SK-N-SH (cell line): ENCODE data around the gene CDH13. TPM values are rescaled to one million over a fixed set of nuclear protein-coding genes. Genes with fewer than 3 reads are reported as not detected.

Experiments
- CTCF ChIA-PET: fragments of 300-600, 350-600 bp; formaldehyde crosslinking; extraction: SDS; loops from one replicate; lab custom pipeline; 2021; lab: Yijun Ruan, JAX
- POLR2A ChIA-PET: fragments of 350-600 bp; sonication (Branson Sonifier 250); formaldehyde crosslinking; extraction: SDS; loops from one replicate; lab custom pipeline; 2020; ENCODE audit warnings: antibody characterized with exemption, inconsistent platforms; lab: Yijun Ruan, JAX
- DNase-seq: peaks from one replicate; pipeline ENCODE4 v3.0.0; 2012
- H2AFZ ChIP-seq: fragments of 200-600 bp; sonication (generic); 2 replicates; pipeline ENCODE4 v1.8.1; 2016; ENCODE audit warnings: antibody characterized with exemption, mild to moderate bottlenecking, low read depth
- H3F3A ChIP-seq: fragments of 200-600 bp; sonication (generic); replicated peaks from 2 replicates; pipeline ENCODE3; 2016; ENCODE audit warnings: antibody characterized with exemption, mild to moderate bottlenecking; ENCODE audit not compliant: insufficient read depth
- H3K27ac ChIP-seq, 2 experiments: fragments of 200-500 bp in 1 of 2; fragments of 200-600 bp in 1 of 2; sonication (Bioruptor generic) in 1 of 2; sonication (generic), shearing (Covaris generic) in 1 of 2; 2 replicates each; pipeline versions ENCODE4 v1.5.1 to v1.6.1; 2014 to 2016; ENCODE audit warnings: low read depth in 2 of 2, inconsistent platforms in 1 of 2, low read length in 1 of 2, mild to moderate bottlenecking in 1 of 2, mixed read lengths in 1 of 2
- H3K27me3 ChIP-seq: fragments of 200-600 bp; sonication (generic), shearing (Covaris generic); 2 replicates; pipeline ENCODE4 v1.6.1; 2016; ENCODE audit warnings: mixed run types; ENCODE audit not compliant: insufficient read depth
- H3K36me3 ChIP-seq, 2 experiments: fragments of 200-500 bp in 1 of 2; fragments of 200-600 bp in 1 of 2; sonication (Bioruptor generic) in 1 of 2; sonication (generic) in 1 of 2; replicated peaks in 1 of 2; 2 replicates each; pipeline versions ENCODE3 to v1.5.1; 2014 to 2016; ENCODE audit warnings: low read length in 1 of 2, mild to moderate bottlenecking in 1 of 2; ENCODE audit not compliant: insufficient read depth in 2 of 2, control insufficient read depth in 1 of 2
- H3K4me1 ChIP-seq, 2 experiments: fragments of 200-500 bp in 1 of 2; fragments of 200-600 bp in 1 of 2; sonication (Bioruptor generic) in 1 of 2; sonication (generic), shearing (Covaris generic) in 1 of 2; 2 replicates each; pipeline versions ENCODE4 v1.5.1 to v1.6.1; 2014 to 2016; ENCODE audit warnings: low read depth in 1 of 2, low read length in 1 of 2, mixed run types in 1 of 2; ENCODE audit not compliant: insufficient read depth in 2 of 2, control insufficient read depth in 1 of 2
- H3K4me2 ChIP-seq: fragments of 200-600 bp; sonication (generic), shearing (Covaris generic); 2 replicates; pipeline ENCODE4 v1.6.1; 2017; ENCODE audit warnings: mixed run types
- H3K4me3 ChIP-seq, 2 experiments: fragments of 200-500 bp in 1 of 2; fragments of 200-600 bp in 1 of 2; sonication (Bioruptor generic) in 1 of 2; sonication (generic), shearing (Covaris generic) in 1 of 2; 2 replicates each; pipeline versions ENCODE4 v1.5.1 to v1.8.1; 2014 to 2016; ENCODE audit warnings: low read depth in 2 of 2, inconsistent platforms in 1 of 2, low read length in 1 of 2, mild to moderate bottlenecking in 1 of 2, mixed read lengths in 1 of 2, moderate library complexity in 1 of 2
- H3K79me2 ChIP-seq: fragments of 200-600 bp; sonication (generic); 2 replicates; pipeline ENCODE4 v1.8.1; 2017; ENCODE audit warnings: mild to moderate bottlenecking; ENCODE audit not compliant: insufficient read depth
- H3K9ac ChIP-seq: fragments of 200-600 bp; sonication (generic); 2 replicates; pipeline ENCODE4 v1.6.1; 2017; ENCODE audit warnings: mixed run types
- H3K9me2 ChIP-seq: fragments of 200-600 bp; sonication (generic); 2 replicates; pipeline ENCODE4 v1.6.1; 2017; ENCODE audit warnings: mixed run types
- H3K9me3 ChIP-seq: fragments of 200-600 bp; sonication (generic); 2 replicates; pipeline ENCODE4 v1.6.1; 2017; ENCODE audit warnings: mixed run types, mild to moderate bottlenecking, moderate library complexity
- H4K20me1 ChIP-seq: fragments of 200-600 bp; sonication (generic); 2 replicates; pipeline ENCODE4 v1.6.1; 2017; ENCODE audit warnings: mild to moderate bottlenecking, mixed run types; ENCODE audit not compliant: insufficient read depth
- ELF1 ChIP-seq: IDR thresholded peaks from 2 replicates; pipeline ENCODE4 v1.4.0; 2012
- FOSL2 ChIP-seq: IDR thresholded peaks from 2 replicates; pipeline ENCODE4 v1.4.0; 2012; ENCODE audit warnings: low read depth, mild to moderate bottlenecking, moderate library complexity, borderline replicate concordance
- FOXJ3 ChIP-seq: sonication (generic); formaldehyde crosslinking; IDR thresholded peaks from 2 replicates; pipeline ENCODE4 v1.5.1; 2020; ENCODE audit warnings: mild to moderate bottlenecking, missing genetic modification reagents
- FOXM1 ChIP-seq: IDR thresholded peaks from 2 replicates; pipeline ENCODE4 v1.4.0; 2012; ENCODE audit warnings: low read depth, mild to moderate bottlenecking
- GABPA ChIP-seq: IDR thresholded peaks from 2 replicates; pipeline ENCODE4 v1.4.0; 2012; ENCODE audit warnings: low read depth, mild to moderate bottlenecking
- JUND ChIP-seq: IDR thresholded peaks from 2 replicates; pipeline ENCODE4 v1.4.0; 2012
- MAX ChIP-seq: IDR thresholded peaks from 2 replicates; pipeline ENCODE4 v1.4.0; 2012; ENCODE audit warnings: low read depth
- MXI1 ChIP-seq: IDR thresholded peaks from 2 replicates; pipeline ENCODE4 v1.6.1; 2012; ENCODE audit warnings: mild to moderate bottlenecking, low read depth, low read length, improper control_type of control experiment
- NFIC ChIP-seq: IDR thresholded peaks from 2 replicates; pipeline ENCODE4 v1.4.0; 2012; ENCODE audit warnings: borderline replicate concordance
- PBX3 ChIP-seq: IDR thresholded peaks from 2 replicates; pipeline ENCODE4; 2012
- RCOR1 ChIP-seq: fragments of 150-350 bp; IDR thresholded peaks from 2 replicates; pipeline ENCODE4 v1.6.1; 2017; ENCODE audit warnings: antibody characterized with exemption, low read length
- REST ChIP-seq: IDR thresholded peaks from 2 replicates; pipeline ENCODE4 v1.6.1; 2012; ENCODE audit warnings: mild to moderate bottlenecking, low read depth, low read length, moderate library complexity
- SMC3 ChIP-seq: IDR thresholded peaks from 2 replicates; pipeline ENCODE4 v1.6.1; 2012; ENCODE audit warnings: low read depth, low read length, improper control_type of control experiment
- TCF12 ChIP-seq: IDR thresholded peaks from 2 replicates; pipeline ENCODE4 v1.4.0; 2012
- USF2 ChIP-seq: fragments of 150-350 bp; IDR thresholded peaks from 2 replicates; pipeline ENCODE4 v1.6.1; 2017; ENCODE audit warnings: antibody characterized with exemption, low read length, low read depth, borderline replicate concordance
- WGBS: methylation state at CpG from one replicate; pipeline ENCODE4 v1.1.6; 2017; ENCODE audit warnings: low lambda C conversion rate; 5-methylcytosine and 5-hydroxymethylcytosine counted together
- polyA plus RNA-seq, 3 experiments: library from polyadenylated mRNA; depleted of rRNA; stranded (reverse); fragments of >200 nt; gene quantifications; 2 replicates each; pipeline ENCODE4 v1.2.3, GENCODE V29; 2012

Gene CDH13
- polyA plus RNA-seq, 1 of the 3 experiments (the other 2 are of a cell fraction), result 93.0 TPM

GRCh38 chr16:83799336-83799735 is 1172.6 kb downstream of the CDH13 start:
- TF ChIP-seq FOSL2 (no peak), NFIC (no peak), SMC3 (no peak), RCOR1 (no peak), REST (no peak), USF2 (no peak), FOXJ3 (CRISPR knock-in tag) (no peak), GABPA (no peak), FOXM1 (no peak), MXI1 (no peak), ELF1 (no peak), TCF12 (no peak), MAX (no peak), JUND (no peak), PBX3 (no peak)
- TF ChIP-seq, all 33 proteins: peak for 0
- no peak overlapping the region for H3K4me3 ChIP-seq
- no peak overlapping the region for H3K27ac ChIP-seq
- no peak overlapping the region for H3K9ac ChIP-seq
- H3K9me3 ChIP-seq, result no peaks in the 10 kb centered on the region
- ChIA-PET CTCF (no interaction called here), POLR2A (no interaction called here)
- no peaks in the 10 kb centered on the region for H3K27me3 ChIP-seq
- no peaks in the 10 kb centered on the region for H3K79me2 ChIP-seq
- no peaks in the 10 kb centered on the region for H3K9me2 ChIP-seq
- no peaks in the 10 kb centered on the region for H3F3A ChIP-seq
- no peaks in the 10 kb centered on the region for H4K20me1 ChIP-seq
- no peak overlapping the region for H2AFZ ChIP-seq
- no peaks in the 10 kb centered on the region for H3K36me3 ChIP-seq
- H3K4me2 ChIP-seq, result no peak overlapping the region
- no peak for DNase-seq
- 55% methylated on average over 1 of the region's 1 CpG for WGBS
- no peaks in the 10 kb centered on the region for H3K4me1 ChIP-seq
